GM23338 (cell line): ENCODE results near the gene SLC27A4. TPM values are rescaled to one million over a fixed set of nuclear protein-coding genes. Genes with fewer than 3 reads are reported as not detected.

Source experiments
- ATAC-seq: fragments of 200-7000 bp; cut with Tn5 transposase; 3 replicates; pipeline ENCODE4 v1.9.1; 2020
- DNase-seq: peaks from one replicate; pipeline ENCODE4 v3.0.0-alpha.2; 2015; ENCODE audit warnings: low spot score
- H2AFZ ChIP-seq: fragments of 200-600 bp; sonication (generic); 2 replicates; pipeline ENCODE4 v1.8.0; 2016; ENCODE audit warnings: antibody characterized with exemption, mild to moderate bottlenecking, moderate library complexity
- H3F3A ChIP-seq: fragments of 200-600 bp; sonication (generic); replicated peaks from 2 replicates; pipeline ENCODE4 v1.8.0; 2017; ENCODE audit warnings: antibody characterized with exemption, mixed run types, low read depth
- H3K27ac ChIP-seq: fragments of 200-600 bp; sonication (generic); 2 replicates; pipeline ENCODE4 v1.6.1; 2016; ENCODE audit warnings: low read depth
- H3K27me3 ChIP-seq: fragments of 200-600 bp; sonication (generic); 2 replicates; pipeline ENCODE4 v1.8.0; 2016; ENCODE audit warnings: mild to moderate bottlenecking, mixed run types, moderate library complexity; ENCODE audit not compliant: insufficient read depth
- H3K36me3 ChIP-seq: fragments of 200-600 bp; sonication (generic); 2 replicates; pipeline ENCODE4 v1.8.0; 2016; ENCODE audit warnings: mild to moderate bottlenecking; ENCODE audit not compliant: insufficient read depth
- H3K4me1 ChIP-seq: fragments of 200-600 bp; sonication (generic); 2 replicates; pipeline ENCODE4 v1.8.0; 2016; ENCODE audit warnings: mild to moderate bottlenecking, moderate library complexity; ENCODE audit not compliant: insufficient read depth
- H3K4me2 ChIP-seq: fragments of 200-600 bp; sonication (generic); 2 replicates; pipeline ENCODE4 v1.7.1; 2017; ENCODE audit warnings: mixed run types
- H3K4me3 ChIP-seq: fragments of 200-600 bp; sonication (generic); 2 replicates; pipeline ENCODE4 v1.6.1; 2016; ENCODE audit warnings: mixed run types
- H3K79me2 ChIP-seq: fragments of 200-600 bp; sonication (generic); replicated peaks from 2 replicates; pipeline ENCODE4 v1.8.0; 2017; ENCODE audit warnings: mild to moderate bottlenecking; ENCODE audit not compliant: insufficient read depth
- H3K9me2 ChIP-seq: fragments of 200-600 bp; sonication (generic); 2 replicates; pipeline ENCODE4 v1.8.0; 2017; ENCODE audit not compliant: insufficient read depth
- H4K20me1 ChIP-seq: fragments of 200-600 bp; sonication (generic); replicated peaks from 2 replicates; pipeline ENCODE4 v1.8.0; 2017; ENCODE audit warnings: mild to moderate bottlenecking; ENCODE audit not compliant: insufficient read depth
- H3K27ac Mint-ChIP-seq: 2 replicates; pipeline ENCODE4 v1.8.0; 2020; ENCODE audit warnings: inconsistent platforms, mild to moderate bottlenecking, moderate library complexity, mixed read lengths
- H3K27me3 Mint-ChIP-seq: 3 replicates; pipeline ENCODE4 v1.8.0; 2022; ENCODE audit warnings: low read depth, mild to moderate bottlenecking, moderate library complexity, mixed read lengths, inconsistent platforms; ENCODE audit not compliant: insufficient read depth, poor library complexity
- H3K36me3 Mint-ChIP-seq: 3 replicates; pipeline ENCODE4 v1.8.0; 2021; ENCODE audit warnings: low read depth, mild to moderate bottlenecking, inconsistent platforms, moderate library complexity, mixed read lengths
- H3K4me1 Mint-ChIP-seq: 3 replicates; pipeline ENCODE4 v1.8.0; 2020; ENCODE audit warnings: mild to moderate bottlenecking, inconsistent platforms, mixed read lengths
- H3K4me3 Mint-ChIP-seq: 3 replicates; pipeline ENCODE4 v1.8.0; 2021; ENCODE audit warnings: moderate library complexity, mild to moderate bottlenecking, inconsistent platforms, mixed read lengths
- H3K9me3 Mint-ChIP-seq: 3 replicates; pipeline ENCODE4 v1.8.0; 2020; ENCODE audit warnings: moderate library complexity, mild to moderate bottlenecking, inconsistent platforms, mixed read lengths
- CREB1 ChIP-seq: fragments of 250-450 bp; sonication (Bioruptor Pico); IDR thresholded peaks from 2 replicates; pipeline ENCODE4 v1.5.0; 2020; ENCODE audit warnings: low read depth, mild to moderate bottlenecking, moderate library complexity
- CTCF ChIP-seq, 2 experiments: fragments of 200-600 bp in 1 of 2; sonication (generic) in 1 of 2; conservative IDR thresholded peaks; 2 replicates each; pipeline versions ENCODE4 v1.5.1 to v1.6.1; 2016 to 2017; ENCODE audit warnings: antibody characterized with exemption in 2 of 2, low read depth in 2 of 2, mild to moderate bottlenecking in 2 of 2, moderate library complexity in 1 of 2
- EZH2 ChIP-seq: fragments of 200-600 bp; sonication (generic); IDR thresholded peaks from one replicate; pipeline ENCODE4 v1.8.0; 2017; ENCODE audit warnings: antibody characterized with exemption, mild to moderate bottlenecking, low read depth; ENCODE audit not compliant: unreplicated experiment
- EZH2phosphoT487 ChIP-seq: fragments of 200-600 bp; sonication (generic); IDR thresholded peaks from one replicate; pipeline ENCODE4 v1.8.1; 2018; ENCODE audit warnings: antibody characterized with exemption; ENCODE audit not compliant: unreplicated experiment
- JUNB ChIP-seq: IDR thresholded peaks from one replicate; pipeline ENCODE4 v1.6.1; 2016; ENCODE audit warnings: antibody characterized with exemption; ENCODE audit not compliant: unreplicated experiment
- NANOG ChIP-seq: IDR thresholded peaks from 2 replicates; pipeline ENCODE4 v1.6.1; 2016; ENCODE audit warnings: antibody characterized with exemption, borderline replicate concordance
- POLR2AphosphoS5 ChIP-seq: IDR thresholded peaks from 2 replicates; pipeline ENCODE4 v1.6.1; 2016; ENCODE audit warnings: antibody characterized with exemption, low read depth
- REST ChIP-seq: IDR thresholded peaks from one replicate; pipeline ENCODE4 v1.6.1; 2018; ENCODE audit warnings: antibody characterized with exemption; ENCODE audit not compliant: unreplicated experiment
- STAT1 ChIP-seq: IDR thresholded peaks from one replicate; pipeline ENCODE4 v1.6.1; 2016; ENCODE audit warnings: antibody characterized with exemption; ENCODE audit not compliant: unreplicated experiment
- ZNF114 ChIP-seq: fragments of 250-450 bp; sonication (Bioruptor Pico); IDR thresholded peaks from 2 replicates; pipeline ENCODE4 v1.5.0; 2020; ENCODE audit warnings: mild to moderate bottlenecking, moderate library complexity
- ZNF331 ChIP-seq: fragments of 250-450 bp; sonication (Bioruptor Pico); IDR thresholded peaks from 2 replicates; pipeline ENCODE4 v1.5.0; 2020; ENCODE audit warnings: low read depth, mild to moderate bottlenecking, moderate library complexity
- polyA plus RNA-seq: library from polyadenylated mRNA; unstranded; fragments of >200 nt; fragmentation: Nextera tagmentation; extraction: Ambion mirVana; gene quantifications from 2 replicates; pipeline ENCODE4 v1.2.1, GENCODE V29; 2016
- total RNA-seq: library from RNA; depleted of rRNA; stranded (reverse); fragments of >200 nt; shearing (Covaris generic); gene quantifications from 2 replicates; pipeline ENCODE4 v1.2.3, GENCODE V29; 2014
- TF ChIP-seq, protein P1 (sequence below): fragments of 250-450 bp; sonication (Bioruptor Pico); IDR thresholded peaks from 2 replicates; pipeline ENCODE4 v1.5.0; 2020; ENCODE audit warnings: mild to moderate bottlenecking, moderate library complexity
- TF ChIP-seq, protein P2 (sequence below): IDR thresholded peaks from 2 replicates; pipeline ENCODE4 v1.6.1; 2016; ENCODE audit warnings: antibody characterized with exemption

Gene SLC27A4
- total and polyA plus RNA-seq, 2 experiments from 2014 or later = 7.9 to 25.3 TPM

GRCh38 chr9:128294142-128294541 lies 46.2 kb upstream of the SLC27A4 start:
- no peaks in the 10 kb centered on the region for H3K36me3 ChIP-seq
- no peak overlapping the region for H2AFZ ChIP-seq
- no peak overlapping the region for H3K4me3 Mint-ChIP-seq
- no peak overlapping the region for H3K27ac ChIP-seq
- peaks cover 3% of the 10 kb centered on the region; the same call in 2 of the 3 replicates for H3K4me1 Mint-ChIP-seq
- H4K20me1 ChIP-seq = no peaks in the 10 kb centered on the region
- ATAC-seq (no peak), DNase-seq (no peak)
- H3K36me3 Mint-ChIP-seq = peaks cover under 1% of the 10 kb centered on the region; the same call in 2 of the 3 replicates
- H3K79me2 ChIP-seq = no peaks in the 10 kb centered on the region
- no peaks in the 10 kb centered on the region for H3K9me2 ChIP-seq
- 0 out of 2 replicates have a peak, but pooled peaks cover 2% of the 10 kb centered on the region for H3F3A ChIP-seq
- H3K27ac Mint-ChIP-seq = no peak overlapping the region
- H3K27me3 ChIP-seq = no peaks in the 10 kb centered on the region
- H3K9me3 Mint-ChIP-seq = no peaks in the 10 kb centered on the region
- H3K4me1 ChIP-seq = no peaks in the 10 kb centered on the region; the same call in 1 of the 2 replicates
- no peak overlapping the region for H3K4me3 ChIP-seq
- no peak overlapping the region for H3K4me2 ChIP-seq
- TF ChIP-seq, protein P1, sequence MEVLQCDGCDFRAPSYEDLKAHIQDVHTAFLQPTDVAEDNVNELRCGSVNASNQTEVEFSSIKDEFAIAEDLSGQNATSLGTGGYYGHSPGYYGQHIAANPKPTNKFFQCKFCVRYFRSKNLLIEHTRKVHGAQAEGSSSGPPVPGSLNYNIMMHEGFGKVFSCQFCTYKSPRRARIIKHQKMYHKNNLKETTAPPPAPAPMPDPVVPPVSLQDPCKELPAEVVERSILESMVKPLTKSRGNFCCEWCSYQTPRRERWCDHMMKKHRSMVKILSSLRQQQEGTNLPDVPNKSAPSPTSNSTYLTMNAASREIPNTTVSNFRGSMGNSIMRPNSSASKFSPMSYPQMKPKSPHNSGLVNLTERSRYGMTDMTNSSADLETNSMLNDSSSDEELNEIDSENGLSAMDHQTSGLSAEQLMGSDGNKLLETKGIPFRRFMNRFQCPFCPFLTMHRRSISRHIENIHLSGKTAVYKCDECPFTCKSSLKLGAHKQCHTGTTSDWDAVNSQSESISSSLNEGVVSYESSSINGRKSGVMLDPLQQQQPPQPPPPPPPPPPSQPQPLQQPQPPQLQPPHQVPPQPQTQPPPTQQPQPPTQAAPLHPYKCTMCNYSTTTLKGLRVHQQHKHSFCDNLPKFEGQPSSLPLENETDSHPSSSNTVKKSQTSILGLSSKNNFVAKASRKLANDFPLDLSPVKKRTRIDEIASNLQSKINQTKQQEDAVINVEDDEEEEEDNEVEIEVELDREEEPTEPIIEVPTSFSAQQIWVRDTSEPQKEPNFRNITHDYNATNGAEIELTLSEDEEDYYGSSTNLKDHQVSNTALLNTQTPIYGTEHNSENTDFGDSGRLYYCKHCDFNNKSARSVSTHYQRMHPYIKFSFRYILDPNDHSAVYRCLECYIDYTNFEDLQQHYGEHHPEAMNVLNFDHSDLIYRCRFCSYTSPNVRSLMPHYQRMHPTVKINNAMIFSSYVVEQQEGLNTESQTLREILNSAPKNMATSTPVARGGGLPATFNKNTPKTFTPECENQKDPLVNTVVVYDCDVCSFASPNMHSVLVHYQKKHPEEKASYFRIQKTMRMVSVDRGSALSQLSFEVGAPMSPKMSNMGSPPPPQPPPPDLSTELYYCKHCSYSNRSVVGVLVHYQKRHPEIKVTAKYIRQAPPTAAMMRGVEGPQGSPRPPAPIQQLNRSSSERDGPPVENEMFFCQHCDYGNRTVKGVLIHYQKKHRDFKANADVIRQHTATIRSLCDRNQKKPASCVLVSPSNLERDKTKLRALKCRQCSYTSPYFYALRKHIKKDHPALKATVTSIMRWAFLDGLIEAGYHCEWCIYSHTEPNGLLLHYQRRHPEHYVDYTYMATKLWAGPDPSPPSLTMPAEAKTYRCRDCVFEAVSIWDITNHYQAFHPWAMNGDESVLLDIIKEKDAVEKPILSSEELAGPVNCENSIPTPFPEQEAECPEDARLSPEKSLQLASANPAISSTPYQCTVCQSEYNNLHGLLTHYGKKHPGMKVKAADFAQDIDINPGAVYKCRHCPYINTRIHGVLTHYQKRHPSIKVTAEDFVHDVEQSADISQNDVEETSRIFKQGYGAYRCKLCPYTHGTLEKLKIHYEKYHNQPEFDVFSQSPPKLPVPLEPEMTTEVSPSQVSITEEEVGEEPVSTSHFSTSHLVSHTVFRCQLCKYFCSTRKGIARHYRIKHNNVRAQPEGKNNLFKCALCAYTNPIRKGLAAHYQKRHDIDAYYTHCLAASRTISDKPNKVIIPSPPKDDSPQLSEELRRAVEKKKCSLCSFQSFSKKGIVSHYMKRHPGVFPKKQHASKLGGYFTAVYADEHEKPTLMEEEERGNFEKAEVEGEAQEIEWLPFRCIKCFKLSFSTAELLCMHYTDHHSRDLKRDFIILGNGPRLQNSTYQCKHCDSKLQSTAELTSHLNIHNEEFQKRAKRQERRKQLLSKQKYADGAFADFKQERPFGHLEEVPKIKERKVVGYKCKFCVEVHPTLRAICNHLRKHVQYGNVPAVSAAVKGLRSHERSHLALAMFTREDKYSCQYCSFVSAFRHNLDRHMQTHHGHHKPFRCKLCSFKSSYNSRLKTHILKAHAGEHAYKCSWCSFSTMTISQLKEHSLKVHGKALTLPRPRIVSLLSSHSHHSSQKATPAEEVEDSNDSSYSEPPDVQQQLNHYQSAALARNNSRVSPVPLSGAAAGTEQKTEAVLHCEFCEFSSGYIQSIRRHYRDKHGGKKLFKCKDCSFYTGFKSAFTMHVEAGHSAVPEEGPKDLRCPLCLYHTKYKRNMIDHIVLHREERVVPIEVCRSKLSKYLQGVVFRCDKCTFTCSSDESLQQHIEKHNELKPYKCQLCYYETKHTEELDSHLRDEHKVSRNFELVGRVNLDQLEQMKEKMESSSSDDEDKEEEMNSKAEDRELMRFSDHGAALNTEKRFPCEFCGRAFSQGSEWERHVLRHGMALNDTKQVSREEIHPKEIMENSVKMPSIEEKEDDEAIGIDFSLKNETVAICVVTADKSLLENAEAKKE (CRISPR knock-in tag) = no peak
- TF ChIP-seq POLR2AphosphoS5 = no peak
- no peak for TF ChIP-seq ZNF114 (CRISPR knock-in tag)
- TF ChIP-seq EZH2phosphoT487 = no peak
- no peak for TF ChIP-seq STAT1
- no peak for TF ChIP-seq NANOG
- TF ChIP-seq, protein P2, sequence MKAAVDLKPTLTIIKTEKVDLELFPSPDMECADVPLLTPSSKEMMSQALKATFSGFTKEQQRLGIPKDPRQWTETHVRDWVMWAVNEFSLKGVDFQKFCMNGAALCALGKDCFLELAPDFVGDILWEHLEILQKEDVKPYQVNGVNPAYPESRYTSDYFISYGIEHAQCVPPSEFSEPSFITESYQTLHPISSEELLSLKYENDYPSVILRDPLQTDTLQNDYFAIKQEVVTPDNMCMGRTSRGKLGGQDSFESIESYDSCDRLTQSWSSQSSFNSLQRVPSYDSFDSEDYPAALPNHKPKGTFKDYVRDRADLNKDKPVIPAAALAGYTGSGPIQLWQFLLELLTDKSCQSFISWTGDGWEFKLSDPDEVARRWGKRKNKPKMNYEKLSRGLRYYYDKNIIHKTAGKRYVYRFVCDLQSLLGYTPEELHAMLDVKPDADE = no peak
- no peak for TF ChIP-seq CREB1
- no peak for TF ChIP-seq EZH2
- TF ChIP-seq CTCF (conservative IDR thresholded peaks at IDR 0.05; ENCODE audit: low read depth in 2 of 2) = no peak
- TF ChIP-seq REST = no peak
- TF ChIP-seq ZNF331 (CRISPR knock-in tag) = no peak
- TF ChIP-seq JUNB = no peak
- peaks cover 7% of the 10 kb centered on the region for H3K27me3 Mint-ChIP-seq
